Smooth muscle cell of the brain vasculature (primary cell): ENCODE results near the gene ST3GAL3.

Experiments
- DNase-seq: peaks from one replicate; pipeline ENCODE4 v3.0.0-alpha.2; 2012; ENCODE audit warnings: low read depth, low spot score

Gene ST3GAL3

GRCh38 chr1:43938892-43939587 is 231.7 kb downstream of the ST3GAL3 start:
- DNase-seq: no peak

GRCh38 chr1:43942411-43942810 is 235.1 kb downstream of the ST3GAL3 start:
- no peak for DNase-seq

- no peak for DNase-seq
Observed at GRCh38 chr1:43944860-43945259, 237.5 kb downstream of the ST3GAL3 start.

GRCh38 chr1:43945674-43946235 is 238.4 kb downstream of the ST3GAL3 start:
- no peak for DNase-seq

- peak; percentile 78 for DNase-seq
Observed at GRCh38 chr1:43946236-43947060, 239.1 kb downstream of the ST3GAL3 start, which contains the start of gene IPO13. Gene IPO13, plus strand, starts transcription at chr1:43946950. Its CDS starts 651 bp downstream, at chr1:43947601.

GRCh38 chr1:43947061-43947873 is 239.9 kb downstream of the ST3GAL3 start:
- DNase-seq: no peak

- no peak for DNase-seq
Observed at GRCh38 chr1:43947874-43948437, 240.6 kb downstream of the ST3GAL3 start.

- no peak for DNase-seq
Observed at GRCh38 chr1:43949678-43950077, 242.3 kb downstream of the ST3GAL3 start.

GRCh38 chr1:43951021-43951985 is 244.0 kb downstream of the ST3GAL3 start:
- DNase-seq: no peak

GRCh38 chr1:43952731-43953346 is 245.5 kb downstream of the ST3GAL3 start:
- no peak for DNase-seq

GRCh38 chr1:43953361-43953760 is 246.0 kb downstream of the ST3GAL3 start:
- no peak for DNase-seq

GRCh38 chr1:43954036-43954435 is 246.7 kb downstream of the ST3GAL3 start:
- no peak for DNase-seq

GRCh38 chr1:43956234-43956633 is 248.9 kb downstream of the ST3GAL3 start:
- DNase-seq: no peak

- DNase-seq: no peak
Observed at GRCh38 chr1:43957407-43958040, 250.2 kb downstream of the ST3GAL3 start.

GRCh38 chr1:43958351-43959255 is 251.3 kb downstream of the ST3GAL3 start:
- no peak for DNase-seq

- no peak for DNase-seq
Observed at GRCh38 chr1:43960798-43961197, 253.5 kb downstream of the ST3GAL3 start.

GRCh38 chr1:43961692-43962091 is 254.4 kb downstream of the ST3GAL3 start:
- DNase-seq: no peak

- no peak for DNase-seq
Observed at GRCh38 chr1:43962324-43962723, 255.0 kb downstream of the ST3GAL3 start.
